Chondrocyte (in vitro differentiated cells): ENCODE measurements around the gene PRSS36. TPM values are rescaled to one million over a fixed set of nuclear protein-coding genes. Genes with fewer than 3 reads are reported as not detected.

Experiments used
- DNase-seq: peaks from one replicate; pipeline ENCODE4 v3.0.0; 2021; ENCODE audit warnings: mixed read lengths, low spot score
- H3K27ac Mint-ChIP-seq: one replicate; pipeline ENCODE4 v1.8.0; 2021; ENCODE audit warnings: mild to moderate bottlenecking, moderate library complexity, mixed read lengths; ENCODE audit not compliant: unreplicated experiment
- H3K27me3 Mint-ChIP-seq: 2 replicates; pipeline ENCODE4 v1.8.0; 2021; ENCODE audit warnings: low read depth, mixed read lengths
- H3K36me3 Mint-ChIP-seq: 2 replicates; pipeline ENCODE4 v1.8.0; 2021; ENCODE audit warnings: low read depth, mixed read lengths
- H3K4me1 Mint-ChIP-seq: 2 replicates; pipeline ENCODE4 v1.8.0; 2021; ENCODE audit warnings: low read depth, mild to moderate bottlenecking, mixed read lengths
- H3K4me3 Mint-ChIP-seq: one replicate; pipeline ENCODE4 v1.8.0; 2021; ENCODE audit warnings: mild to moderate bottlenecking, moderate library complexity, mixed read lengths; ENCODE audit not compliant: unreplicated experiment
- H3K9me3 Mint-ChIP-seq: 2 replicates; pipeline ENCODE4 v1.8.0; 2021; ENCODE audit warnings: low read depth, mixed read lengths
- total RNA-seq: library from RNA; stranded (reverse); gene quantifications from 3 replicates; pipeline ENCODE4 v1.2.1, GENCODE V29; 2021
- TF ChIP-seq, protein P1 (sequence below): fragments of 200-600 bp; sonication (generic); IDR thresholded peaks from 2 replicates; pipeline ENCODE4 v1.5.0; 2021; ENCODE audit warnings: antibody characterized with exemption, mild to moderate bottlenecking, moderate library complexity

The PRSS36 gene
- total RNA-seq, 1 donor from 2014 or later, result 0.35 TPM

- H3K27me3 Mint-ChIP-seq, result no peaks in the 10 kb centered on the region
- no peak overlapping the region for H3K27ac Mint-ChIP-seq
- peaks cover 6% of the 10 kb centered on the region for H3K36me3 Mint-ChIP-seq
- TF ChIP-seq, protein P1, sequence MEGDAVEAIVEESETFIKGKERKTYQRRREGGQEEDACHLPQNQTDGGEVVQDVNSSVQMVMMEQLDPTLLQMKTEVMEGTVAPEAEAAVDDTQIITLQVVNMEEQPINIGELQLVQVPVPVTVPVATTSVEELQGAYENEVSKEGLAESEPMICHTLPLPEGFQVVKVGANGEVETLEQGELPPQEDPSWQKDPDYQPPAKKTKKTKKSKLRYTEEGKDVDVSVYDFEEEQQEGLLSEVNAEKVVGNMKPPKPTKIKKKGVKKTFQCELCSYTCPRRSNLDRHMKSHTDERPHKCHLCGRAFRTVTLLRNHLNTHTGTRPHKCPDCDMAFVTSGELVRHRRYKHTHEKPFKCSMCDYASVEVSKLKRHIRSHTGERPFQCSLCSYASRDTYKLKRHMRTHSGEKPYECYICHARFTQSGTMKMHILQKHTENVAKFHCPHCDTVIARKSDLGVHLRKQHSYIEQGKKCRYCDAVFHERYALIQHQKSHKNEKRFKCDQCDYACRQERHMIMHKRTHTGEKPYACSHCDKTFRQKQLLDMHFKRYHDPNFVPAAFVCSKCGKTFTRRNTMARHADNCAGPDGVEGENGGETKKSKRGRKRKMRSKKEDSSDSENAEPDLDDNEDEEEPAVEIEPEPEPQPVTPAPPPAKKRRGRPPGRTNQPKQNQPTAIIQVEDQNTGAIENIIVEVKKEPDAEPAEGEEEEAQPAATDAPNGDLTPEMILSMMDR, result no peak
- no peak overlapping the region for H3K4me3 Mint-ChIP-seq
- H3K9me3 Mint-ChIP-seq, result no peaks in the 10 kb centered on the region
- no peak for DNase-seq
- peaks cover 5% of the 10 kb centered on the region for H3K4me1 Mint-ChIP-seq
These were observed 20.1 kb downstream of the PRSS36 start for GRCh38 chr16:31129568-31130335.

DNA sequence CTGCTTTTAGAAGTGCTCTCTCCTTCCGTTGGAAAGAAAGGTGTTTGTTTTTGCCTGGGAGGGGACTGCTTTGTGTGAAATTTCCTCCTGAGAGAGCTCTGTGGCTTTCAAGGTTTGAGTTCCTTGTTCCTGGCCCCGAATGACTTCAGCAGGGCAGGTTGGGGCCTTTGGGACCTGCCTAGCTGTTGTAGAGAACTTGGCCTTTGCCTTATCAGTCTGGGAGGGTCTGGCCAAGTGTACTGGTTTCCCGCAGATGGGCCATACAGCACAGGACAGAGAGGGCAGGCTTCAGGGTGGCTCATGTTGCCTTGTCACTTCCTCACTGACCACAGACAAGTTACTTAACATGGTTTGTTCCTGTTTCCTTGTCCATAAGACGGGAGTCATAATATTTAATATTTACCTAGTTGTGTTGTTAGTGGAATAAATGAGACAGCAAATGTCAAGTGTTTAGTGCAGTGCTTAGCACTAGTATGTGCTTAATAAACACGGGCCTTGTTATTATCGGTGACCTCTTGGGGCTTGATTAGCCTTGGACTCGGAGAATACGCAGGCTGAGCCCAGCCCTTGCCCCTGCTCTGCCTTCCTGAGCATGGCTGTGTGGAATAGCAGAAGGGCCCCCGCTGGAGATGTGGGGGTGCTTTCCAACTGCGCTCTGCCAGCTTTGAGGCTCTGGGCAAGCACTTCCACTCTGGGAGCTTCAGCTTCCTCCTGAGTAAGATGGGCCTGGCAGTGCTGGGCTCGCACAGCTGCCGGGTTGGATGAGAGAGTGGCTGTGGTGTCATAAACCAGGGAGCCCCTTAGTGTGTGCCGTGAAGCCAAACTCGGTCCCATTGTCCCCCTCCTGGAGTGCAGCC is 20.9 kb downstream of the PRSS36 start:
- Mint-ChIP-seq H3K4me3 (no peak overlapping the region), H3K27ac (no peak overlapping the region), H3K9me3 (no peaks in the 10 kb centered on the region), H3K4me1 (peaks cover 3% of the 10 kb centered on the region), H3K27me3 (no peaks in the 10 kb centered on the region), H3K36me3 (peaks cover 6% of the 10 kb centered on the region)
- TF ChIP-seq, protein P1, result no peak
- no peak for DNase-seq

DNA sequence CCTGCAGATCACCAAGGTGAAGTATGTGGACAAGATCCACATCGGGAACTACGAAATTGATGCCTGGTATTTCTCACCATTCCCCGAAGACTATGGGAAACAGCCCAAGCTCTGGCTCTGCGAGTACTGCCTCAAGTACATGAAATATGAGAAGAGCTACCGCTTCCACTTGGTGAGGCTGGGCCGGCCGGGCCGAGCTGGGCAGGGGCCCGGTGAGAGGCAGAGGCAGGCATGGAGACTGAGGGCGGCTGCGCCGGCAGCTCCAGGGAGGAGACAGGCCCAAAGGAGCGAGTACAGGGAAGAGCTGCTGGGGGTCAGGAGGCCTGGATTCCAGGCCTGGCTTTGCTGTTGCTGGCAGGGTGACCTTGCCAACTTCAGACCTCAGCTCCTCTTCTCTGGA is 22.7 kb downstream of the PRSS36 start:
- TF ChIP-seq, protein P1, result no peak
- H3K36me3 Mint-ChIP-seq, result peaks cover 6% of the 10 kb centered on the region
- H3K4me1 Mint-ChIP-seq, result no peaks in the 10 kb centered on the region
- no peak overlapping the region for H3K27ac Mint-ChIP-seq
- H3K4me3 Mint-ChIP-seq, result no peak overlapping the region
- DNase-seq, result no peak
- H3K9me3 Mint-ChIP-seq, result no peaks in the 10 kb centered on the region
- no peaks in the 10 kb centered on the region for H3K27me3 Mint-ChIP-seq

GRCh38 chr16:31125844-31126243 is 24.0 kb downstream of the PRSS36 start:
- Mint-ChIP-seq H3K27me3 (no peaks in the 10 kb centered on the region), H3K27ac (no peak overlapping the region), H3K36me3 (peaks cover 9% of the 10 kb centered on the region), H3K4me1 (no peaks in the 10 kb centered on the region), H3K4me3 (no peak overlapping the region), H3K9me3 (no peaks in the 10 kb centered on the region)
- TF ChIP-seq, protein P1, result no peak
- DNase-seq, result no peak

- Mint-ChIP-seq H3K4me1 (peaks cover 13% of the 10 kb centered on the region), H3K27me3 (no peaks in the 10 kb centered on the region), H3K27ac (no peak overlapping the region), H3K9me3 (no peaks in the 10 kb centered on the region), H3K36me3 (peaks cover 10% of the 10 kb centered on the region), H3K4me3 (no peak overlapping the region)
- TF ChIP-seq, protein P1, result no peak
- no peak for DNase-seq
These were observed 29.7 kb downstream of the PRSS36 start for GRCh38 chr16:31120129-31120528.
